Kidney (tissue), 14 donors: ENCODE measurements around the gene NEU2. TPM values are rescaled to one million over a fixed set of nuclear protein-coding genes. Genes with fewer than 3 reads are reported as not detected.

ENCODE experiments used
- DNase-seq, 5 donors: peaks; one replicate each; pipeline ENCODE4 v3.0.0-alpha.2; 2013 to 2020
- FAIRE-seq: peaks from 2 replicates; lab custom pipeline; 2012; peaks lifted over from hg19 to GRCh38; lab: Jason Lieb, UNC
- H3K27ac ChIP-seq, 2 donors: one replicate each; pipeline ENCODE4 v1.7.0; 2013; ENCODE audit warnings: low read depth in 2 of 2, low read length in 2 of 2, inconsistent platforms in 1 of 2
- H3K27me3 ChIP-seq: one replicate; pipeline ENCODE4 v1.7.1; 2013; ENCODE audit warnings: low read length, inconsistent platforms; ENCODE audit not compliant: control insufficient read depth, insufficient read depth
- H3K36me3 ChIP-seq, 3 donors: one replicate each; pipeline versions ENCODE4 v1.7.0 to v1.7.1; 2013; ENCODE audit warnings: low read length in 3 of 3, control low read depth in 1 of 3, inconsistent platforms in 1 of 3; ENCODE audit not compliant: insufficient read depth in 3 of 3, control insufficient read depth in 2 of 3
- H3K4me1 ChIP-seq, 3 donors: one replicate each; pipeline versions ENCODE4 v1.7.0 to v1.7.1; 2013; ENCODE audit warnings: low read length in 3 of 3, inconsistent platforms in 1 of 3, low read depth in 1 of 3; ENCODE audit not compliant: control insufficient read depth in 2 of 3, insufficient read depth in 2 of 3
- H3K4me3 ChIP-seq, 3 donors: one replicate each; pipeline versions ENCODE4 v1.7.0 to v1.8.1; 2013; ENCODE audit warnings: low read length in 3 of 3, control low read depth in 1 of 3, inconsistent platforms in 1 of 3
- H3K9ac ChIP-seq, 3 donors: one replicate each; pipeline versions ENCODE4 v1.7.0 to v1.7.1; 2013; ENCODE audit warnings: low read length in 3 of 3, control low read depth in 1 of 3, inconsistent platforms in 1 of 3
- H3K9me3 ChIP-seq, 3 donors: one replicate each; pipeline versions ENCODE4 v1.7.0 to v1.7.1; 2013; ENCODE audit warnings: low read length in 3 of 3, control low read depth in 1 of 3, inconsistent platforms in 1 of 3; ENCODE audit not compliant: control insufficient read depth in 2 of 3, insufficient read depth in 1 of 3
- CTCF ChIP-seq: IDR thresholded peaks from 3 replicates; pipeline ENCODE4 v1.5.1; 2012; ENCODE audit warnings: mild to moderate bottlenecking, moderate library complexity, borderline replicate concordance; ENCODE audit not compliant: insufficient read depth; ENCODE audit errors: extremely low read depth
- intact Hi-C: fragments of 100-400 bp; cut with DNase I; formaldehyde crosslinking; loops from one replicate; pipeline ENCODE4 v1.11.1; 2022
- polyA plus RNA-seq: library from polyadenylated mRNA; stranded (reverse); fragments of 350-450 nt; fragmentation: Illumina TruSeq; extraction: RNeasy Lipid Tissue Mini Kit (QIAGEN cat#74804); gene quantifications from one replicate; pipeline ENCODE4 v1.2.3, GENCODE V29; 2014; ENCODE audit warnings: low read depth, low replicate concordance; ENCODE audit not compliant: insufficient read depth
- total RNA-seq: library from RNA; stranded (reverse); fragmentation: NEBNext Ultra II Directional; extraction: Animal tissue kit (Norgen Biotek cat#: 25700); gene quantifications from one replicate; pipeline ENCODE4 v1.2.1, GENCODE V29; 2021
- donor health status: control.
- donor health status: control.
- donor health status: control.
- donor health status: control.
- donor health status: control.
- donor health status: DM: yes; HTN: yes; CAD: no.
- donor health status: Normal renal cell carcinoma (clear cell type).

Gene NEU2
- total and polyA plus RNA-seq, 2 donors from 2014 or later = not detected

DNA sequence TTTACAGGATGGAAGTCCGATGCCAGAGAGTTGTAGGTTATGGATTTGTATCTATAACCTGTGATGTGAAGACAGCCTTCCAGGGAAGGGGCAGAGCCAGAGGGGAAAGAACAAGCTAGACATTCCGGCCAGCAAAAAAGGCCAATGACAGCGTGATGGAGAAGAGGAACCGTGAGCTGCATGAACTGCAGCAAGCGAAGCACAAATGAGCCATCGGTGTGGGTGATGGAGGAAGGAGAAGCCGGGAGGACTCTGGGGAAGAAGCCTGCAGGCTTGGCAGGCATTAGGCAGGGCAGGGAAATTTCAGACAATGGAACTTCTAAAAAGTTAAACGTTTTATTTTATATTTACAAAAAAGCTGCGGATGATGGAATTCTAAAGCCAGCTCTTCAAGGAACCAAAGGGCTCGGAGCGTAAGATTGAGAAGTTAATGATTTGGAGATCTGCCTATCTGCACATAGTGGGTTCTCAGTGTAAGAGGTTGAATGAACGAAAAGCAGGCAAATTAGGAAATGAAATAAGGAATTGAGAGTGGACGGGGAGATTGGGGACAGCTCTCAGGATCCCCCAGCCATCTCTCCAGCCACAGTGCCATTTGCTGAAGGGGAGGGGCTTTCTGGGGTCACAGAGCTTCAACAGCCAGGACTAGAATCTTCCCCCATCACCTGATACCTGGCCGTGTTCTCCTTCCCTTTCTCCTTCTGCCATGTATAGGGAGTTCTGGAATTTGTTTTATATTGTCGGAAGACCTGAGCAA lies 47.8 kb upstream of the NEU2 start:
- Histone ChIP-seq H3K4me3 (no peak overlapping the region), H3K4me1 (no peaks in the 10 kb centered on the region), H3K9me3 (no peaks in the 10 kb centered on the region), H3K9ac (no peak overlapping the region), H3K27me3 (no peaks in the 10 kb centered on the region), H3K27ac (no peak overlapping the region), H3K36me3 (no peaks in the 10 kb centered on the region)
- DNase-seq (no peak), FAIRE-seq (no peak)
- no peak for TF ChIP-seq CTCF
- intact Hi-C loops = no loop called here

GRCh38 chr2:232986155-232986554 lies 46.3 kb upstream of the NEU2 start:
- no peaks in the 10 kb centered on the region for H3K9me3 ChIP-seq
- H3K27me3 ChIP-seq = no peaks in the 10 kb centered on the region
- DNase-seq = no peak
- no peak overlapping the region for H3K4me3 ChIP-seq
- no peak overlapping the region for H3K9ac ChIP-seq
- H3K36me3 ChIP-seq = no peaks in the 10 kb centered on the region
- no peaks in the 10 kb centered on the region for H3K4me1 ChIP-seq
- FAIRE-seq = no peak
- H3K27ac ChIP-seq = no peak overlapping the region
- intact Hi-C loops = no loop called here
- TF ChIP-seq CTCF = no peak

- Histone ChIP-seq H3K9ac (no peak overlapping the region), H3K9me3 (peaks cover 0 to 6% (median 0%) of the 10 kb centered on the region in 3 donors), H3K36me3 (no peaks in the 10 kb centered on the region), H3K27ac (no peak overlapping the region), H3K27me3 (no peaks in the 10 kb centered on the region), H3K4me3 (no peak overlapping the region), H3K4me1 (no peaks in the 10 kb centered on the region)
- intact Hi-C loops = no loop called here
- TF ChIP-seq CTCF = no peak
- no peak for DNase-seq
- FAIRE-seq = no peak
Observed at GRCh38 chr2:232993231-232993821, 39.1 kb upstream of the NEU2 start.
